Upper lobe of left lung (tissue), 4 donors: ENCODE data around the gene RAPGEF1.

Source experiments
- POLR2AphosphoS5 ChIP-seq, 2 donors: sonication (generic); formaldehyde crosslinking; IDR thresholded peaks; one replicate each; pipeline ENCODE4 v1.5.1; 2017; ENCODE audit warnings: antibody characterized with exemption in 2 of 2
- TF ChIP-seq, protein P1 (sequence below), 6 experiments: fragments of 450-650 bp in 4 of 6; fragments of 200-600 bp in 2 of 6; sonication (generic) in 2 of 6; IDR thresholded peaks; one replicate each; pipeline ENCODE4 v1.5.1; 2016 to 2019; ENCODE audit warnings: antibody characterized with exemption in 6 of 6

DNA sequence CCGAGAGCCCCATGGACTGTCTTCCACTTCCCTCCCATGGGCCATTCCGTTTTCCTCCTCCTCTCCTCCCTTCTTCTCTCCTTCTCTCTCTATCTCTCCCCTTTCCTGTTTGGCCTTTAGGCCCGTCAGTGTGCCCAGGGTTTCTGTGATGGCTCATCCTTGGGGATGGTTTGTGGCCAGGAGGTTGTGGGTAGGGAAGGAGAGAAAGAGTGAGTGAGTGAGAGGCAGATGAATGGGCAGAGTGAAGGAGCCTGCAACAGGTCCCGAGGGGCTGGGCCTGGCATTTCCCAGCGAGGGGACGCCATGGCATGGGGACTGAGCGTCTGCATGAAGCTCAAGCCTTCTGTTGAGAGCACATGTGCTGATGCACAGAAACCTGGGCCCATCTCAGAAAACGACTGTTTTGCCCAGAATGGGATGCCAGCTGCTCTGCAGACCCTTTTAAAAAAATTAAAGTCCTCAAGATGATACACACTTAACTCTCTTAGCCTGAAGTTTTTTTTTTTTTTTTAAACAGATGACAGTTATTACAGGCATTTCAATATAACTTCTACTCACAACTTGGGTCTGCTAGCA, 125.4 kb downstream of the RAPGEF1 start:
- TF ChIP-seq, protein P1, sequence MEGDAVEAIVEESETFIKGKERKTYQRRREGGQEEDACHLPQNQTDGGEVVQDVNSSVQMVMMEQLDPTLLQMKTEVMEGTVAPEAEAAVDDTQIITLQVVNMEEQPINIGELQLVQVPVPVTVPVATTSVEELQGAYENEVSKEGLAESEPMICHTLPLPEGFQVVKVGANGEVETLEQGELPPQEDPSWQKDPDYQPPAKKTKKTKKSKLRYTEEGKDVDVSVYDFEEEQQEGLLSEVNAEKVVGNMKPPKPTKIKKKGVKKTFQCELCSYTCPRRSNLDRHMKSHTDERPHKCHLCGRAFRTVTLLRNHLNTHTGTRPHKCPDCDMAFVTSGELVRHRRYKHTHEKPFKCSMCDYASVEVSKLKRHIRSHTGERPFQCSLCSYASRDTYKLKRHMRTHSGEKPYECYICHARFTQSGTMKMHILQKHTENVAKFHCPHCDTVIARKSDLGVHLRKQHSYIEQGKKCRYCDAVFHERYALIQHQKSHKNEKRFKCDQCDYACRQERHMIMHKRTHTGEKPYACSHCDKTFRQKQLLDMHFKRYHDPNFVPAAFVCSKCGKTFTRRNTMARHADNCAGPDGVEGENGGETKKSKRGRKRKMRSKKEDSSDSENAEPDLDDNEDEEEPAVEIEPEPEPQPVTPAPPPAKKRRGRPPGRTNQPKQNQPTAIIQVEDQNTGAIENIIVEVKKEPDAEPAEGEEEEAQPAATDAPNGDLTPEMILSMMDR (IDR thresholded peaks at IDR 0.05) = no peak
- TF ChIP-seq POLR2AphosphoS5 (IDR thresholded peaks at IDR 0.05) = no peak
